Amniotic epithelial cell (primary cell): ENCODE results near the gene GNB2.

ENCODE experiments used
- DNase-seq: peaks from one replicate; pipeline ENCODE4 v3.0.0-alpha.2; 2010; ENCODE audit warnings: low read depth

GNB2 gene

GRCh38 chr7:100681491-100682227, 8.1 kb downstream of the GNB2 start:
- no peak for DNase-seq

- peak; percentile 40 for DNase-seq
Measured at GRCh38 chr7:100682228-100682741, 8.7 kb downstream of the GNB2 start.

- DNase-seq, result no peak
Measured at GRCh38 chr7:100682991-100683658, 9.6 kb downstream of the GNB2 start.

GRCh38 chr7:100683659-100684533, 10.4 kb downstream of the GNB2 start:
- no peak for DNase-seq

GRCh38 chr7:100684534-100685042, 11.0 kb downstream of the GNB2 start:
- DNase-seq, result no peak

GRCh38 chr7:100685049-100685605, 11.6 kb downstream of the GNB2 start:
- no peak for DNase-seq

GRCh38 chr7:100685631-100686145, 12.1 kb downstream of the GNB2 start:
- DNase-seq, result no peak

- no peak for DNase-seq
Measured at GRCh38 chr7:100686201-100686821, 12.8 kb downstream of the GNB2 start.

- no peak for DNase-seq
Measured at GRCh38 chr7:100686822-100687211, 13.3 kb downstream of the GNB2 start.

GRCh38 chr7:100687261-100687660, 13.7 kb downstream of the GNB2 start:
- no peak for DNase-seq

GRCh38 chr7:100687751-100688300, 14.3 kb downstream of the GNB2 start:
- DNase-seq, result peak; percentile 40

GRCh38 chr7:100688326-100688860, 14.9 kb downstream of the GNB2 start:
- no peak for DNase-seq

- DNase-seq, result no peak
Measured at GRCh38 chr7:100689230-100690135, 15.9 kb downstream of the GNB2 start.

- peak; percentile 49 for DNase-seq
Measured at GRCh38 chr7:100691676-100692577, 18.4 kb downstream of the GNB2 start.

GRCh38 chr7:100692578-100692961, 19.0 kb downstream of the GNB2 start:
- DNase-seq, result no peak

- DNase-seq, result no peak
Measured at GRCh38 chr7:100693312-100694097, 20.0 kb downstream of the GNB2 start.

- DNase-seq, result peak; percentile 47
Measured at GRCh38 chr7:100694098-100694745, 20.7 kb downstream of the GNB2 start, which contains the start of gene GIGYF1. Gene GIGYF1, minus strand, starts transcription at chr7:100694250. Its CDS starts 6,012 bp downstream, at chr7:100688238.
